ENCODE results near the gene GAS2L1.

Gene GAS2L1

DNA sequence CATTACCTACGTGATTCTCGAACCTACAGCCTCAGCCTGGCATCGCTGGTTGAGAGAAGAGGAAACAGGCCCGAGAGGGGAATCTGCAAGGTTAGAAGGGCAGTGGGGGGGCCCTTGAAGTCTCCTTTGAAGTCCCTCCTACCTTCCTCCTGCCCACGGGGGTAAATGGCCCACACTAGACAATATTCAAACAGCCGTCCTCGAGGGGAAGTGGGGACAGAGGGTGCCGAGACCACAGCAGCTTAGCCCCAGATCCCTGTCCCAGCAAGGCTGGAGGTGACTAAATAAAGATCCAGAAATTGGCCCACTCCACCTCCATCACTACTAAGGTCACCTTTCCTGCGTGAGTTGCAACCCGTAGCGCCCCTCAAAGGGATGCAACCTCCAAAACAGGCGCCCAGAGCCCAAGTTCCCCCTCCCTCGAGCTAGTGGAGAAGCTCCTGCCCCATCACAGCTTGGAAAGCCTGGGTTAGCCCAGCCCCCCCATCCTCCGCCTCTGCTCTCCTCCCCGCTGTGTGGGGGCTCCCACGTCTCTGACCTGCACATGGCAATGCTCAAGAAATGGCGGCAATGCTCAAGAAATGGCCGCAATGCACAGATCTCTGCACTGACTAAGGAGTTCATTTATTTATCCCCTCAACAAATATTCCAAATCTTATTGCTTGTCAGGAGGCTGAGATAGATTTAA, 9.8 kb downstream of the GAS2L1 start:
- no peaks in the 10 kb centered on the region for H3K36me3 ChIP-seq (ENCODE audit: insufficient read depth, low read length)
- no peak overlapping the region for H2AFZ ChIP-seq (ENCODE audit: low read depth, low read length)
- H3K4me3 ChIP-seq (ENCODE audit: low read depth in 1 of 2, low read length in 2 of 2): no peak overlapping the region
- no peaks in the 10 kb centered on the region for H3K79me2 ChIP-seq (ENCODE audit: insufficient read depth, low read length)
- H3K27ac ChIP-seq (ENCODE audit: low read length): no peak overlapping the region
- no peak overlapping the region for H3K4me2 ChIP-seq (ENCODE audit: insufficient read depth, low read length)
- peaks cover 5% of the 10 kb centered on the region; the same call in 1 of the 2 replicates for H4K20me1 ChIP-seq (ENCODE audit: insufficient read depth, low read length)
- DNase-seq (no peak), ATAC-seq (ENCODE audit: insufficient read depth, low read depth) (no peak)
- no peak overlapping the region for H3K9ac ChIP-seq (ENCODE audit: low read depth, low read length)
- peaks cover 11% of the 10 kb centered on the region; the same call in 1 of the 2 replicates for H3K4me1 ChIP-seq (ENCODE audit: insufficient read depth, low read length)
- H3K9me3 ChIP-seq (ENCODE audit: insufficient read depth, low read length, severe bottlenecking): no peaks in the 10 kb centered on the region
- peaks cover 9% of the 10 kb centered on the region for H3K27me3 ChIP-seq (ENCODE audit: insufficient read depth, low read length, poor library complexity)
- TF ChIP-seq, protein P1, sequence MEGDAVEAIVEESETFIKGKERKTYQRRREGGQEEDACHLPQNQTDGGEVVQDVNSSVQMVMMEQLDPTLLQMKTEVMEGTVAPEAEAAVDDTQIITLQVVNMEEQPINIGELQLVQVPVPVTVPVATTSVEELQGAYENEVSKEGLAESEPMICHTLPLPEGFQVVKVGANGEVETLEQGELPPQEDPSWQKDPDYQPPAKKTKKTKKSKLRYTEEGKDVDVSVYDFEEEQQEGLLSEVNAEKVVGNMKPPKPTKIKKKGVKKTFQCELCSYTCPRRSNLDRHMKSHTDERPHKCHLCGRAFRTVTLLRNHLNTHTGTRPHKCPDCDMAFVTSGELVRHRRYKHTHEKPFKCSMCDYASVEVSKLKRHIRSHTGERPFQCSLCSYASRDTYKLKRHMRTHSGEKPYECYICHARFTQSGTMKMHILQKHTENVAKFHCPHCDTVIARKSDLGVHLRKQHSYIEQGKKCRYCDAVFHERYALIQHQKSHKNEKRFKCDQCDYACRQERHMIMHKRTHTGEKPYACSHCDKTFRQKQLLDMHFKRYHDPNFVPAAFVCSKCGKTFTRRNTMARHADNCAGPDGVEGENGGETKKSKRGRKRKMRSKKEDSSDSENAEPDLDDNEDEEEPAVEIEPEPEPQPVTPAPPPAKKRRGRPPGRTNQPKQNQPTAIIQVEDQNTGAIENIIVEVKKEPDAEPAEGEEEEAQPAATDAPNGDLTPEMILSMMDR (IDR thresholded peaks at IDR 0.05; ENCODE audit: borderline replicate concordance, extremely low read depth, low read length, poor library complexity, severe bottlenecking): no peak
- TF ChIP-seq EZH2 (IDR thresholded peaks at IDR 0.05; ENCODE audit: borderline replicate concordance, low read depth, low read length, severe bottlenecking): no peak

DNA sequence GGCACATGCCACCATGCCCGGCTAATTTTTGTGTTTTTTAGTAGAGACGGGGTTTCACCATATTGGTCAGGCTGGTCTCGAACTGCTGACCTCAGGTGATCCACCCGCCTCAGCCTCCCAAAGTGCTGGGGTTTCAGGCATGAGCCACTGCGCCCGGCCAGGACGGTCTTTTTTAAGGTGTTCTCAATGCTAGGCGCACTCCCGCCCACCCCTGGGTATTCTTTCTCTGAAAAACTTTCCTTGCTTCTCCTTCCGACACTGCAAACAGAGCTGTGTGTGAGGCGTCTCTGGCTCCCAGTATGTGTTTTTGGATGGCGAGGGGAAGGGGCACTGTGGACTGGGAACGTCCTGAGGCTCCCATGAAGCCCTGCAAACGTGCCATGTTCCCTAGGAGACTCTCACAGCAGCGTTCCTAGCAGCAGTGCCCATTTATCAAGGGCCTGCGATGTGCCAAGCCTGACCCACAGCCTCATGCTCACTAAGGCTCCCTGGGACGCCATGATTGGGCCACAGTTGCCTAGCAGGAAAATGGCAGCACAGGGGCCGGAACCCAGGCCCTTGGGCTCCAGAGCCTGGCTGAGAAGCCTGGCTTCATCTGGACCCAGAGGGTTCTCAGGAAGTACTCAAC, 11.5 kb downstream of the GAS2L1 start:
- Histone ChIP-seq H3K4me3 (ENCODE audit: low read depth in 1 of 2, low read length in 2 of 2) (no peak overlapping the region), H3K36me3 (ENCODE audit: insufficient read depth, low read length) (no peaks in the 10 kb centered on the region), H4K20me1 (ENCODE audit: insufficient read depth, low read length) (peaks cover 5% of the 10 kb centered on the region; the same call in 1 of the 2 replicates), H3K4me1 (ENCODE audit: insufficient read depth, low read length) (peaks cover 11% of the 10 kb centered on the region; the same call in 1 of the 2 replicates), H3K4me2 (ENCODE audit: insufficient read depth, low read length) (no peak overlapping the region), H3K27ac (ENCODE audit: low read length) (no peak overlapping the region), H2AFZ (ENCODE audit: low read depth, low read length) (no peak overlapping the region), H3K79me2 (ENCODE audit: insufficient read depth, low read length) (no peaks in the 10 kb centered on the region), H3K9ac (ENCODE audit: low read depth, low read length) (no peak overlapping the region), H3K27me3 (ENCODE audit: insufficient read depth, low read length, poor library complexity) (peaks cover 9% of the 10 kb centered on the region), H3K9me3 (ENCODE audit: insufficient read depth, low read length, severe bottlenecking) (no peaks in the 10 kb centered on the region)
- no peak for DNase-seq
- no peak for ATAC-seq (ENCODE audit: insufficient read depth, low read depth)
- TF ChIP-seq, protein P1 (IDR thresholded peaks at IDR 0.05; ENCODE audit: borderline replicate concordance, extremely low read depth, low read length, poor library complexity, severe bottlenecking): no peak
- TF ChIP-seq EZH2 (IDR thresholded peaks at IDR 0.05; ENCODE audit: borderline replicate concordance, low read depth, low read length, severe bottlenecking): no peak

DNA sequence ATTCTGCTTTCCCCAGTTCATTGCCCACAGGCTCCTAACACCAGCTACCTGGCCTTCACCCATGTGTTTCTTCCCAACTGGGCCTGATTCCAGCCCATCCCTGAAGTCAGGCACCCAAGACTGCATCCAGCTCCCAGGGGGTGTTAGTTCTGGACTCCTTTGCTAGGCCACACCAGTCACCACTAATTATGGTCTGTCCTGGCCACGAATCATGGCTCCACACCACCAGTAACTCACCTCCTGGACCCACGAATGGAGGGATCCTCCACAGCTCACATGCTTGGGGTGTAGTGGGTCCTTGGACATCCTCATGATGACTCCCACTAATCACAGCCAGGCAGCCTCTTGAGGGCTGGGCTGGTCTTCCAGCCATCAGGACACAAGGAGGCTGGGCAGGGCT, 12.6 kb downstream of the GAS2L1 start:
- Histone ChIP-seq H3K27me3 (ENCODE audit: insufficient read depth, low read length, poor library complexity) (peaks cover 8% of the 10 kb centered on the region), H3K4me3 (ENCODE audit: low read depth in 1 of 2, low read length in 2 of 2) (no peak overlapping the region), H3K4me1 (ENCODE audit: insufficient read depth, low read length) (peaks cover 7% of the 10 kb centered on the region; the same call in 1 of the 2 replicates), H2AFZ (ENCODE audit: low read depth, low read length) (no peak overlapping the region), H3K4me2 (ENCODE audit: insufficient read depth, low read length) (no peak overlapping the region), H3K27ac (ENCODE audit: low read length) (no peak overlapping the region), H3K79me2 (ENCODE audit: insufficient read depth, low read length) (no peaks in the 10 kb centered on the region), H3K9me3 (ENCODE audit: insufficient read depth, low read length, severe bottlenecking) (no peaks in the 10 kb centered on the region), H4K20me1 (ENCODE audit: insufficient read depth, low read length) (peaks cover 2% of the 10 kb centered on the region; the same call in 1 of the 2 replicates), H3K9ac (ENCODE audit: low read depth, low read length) (no peak overlapping the region), H3K36me3 (ENCODE audit: insufficient read depth, low read length) (no peaks in the 10 kb centered on the region)
- TF ChIP-seq, protein P1 (IDR thresholded peaks at IDR 0.05; ENCODE audit: borderline replicate concordance, extremely low read depth, low read length, poor library complexity, severe bottlenecking): no peak
- no peak for TF ChIP-seq EZH2 (IDR thresholded peaks at IDR 0.05; ENCODE audit: borderline replicate concordance, low read depth, low read length, severe bottlenecking)
- ATAC-seq (ENCODE audit: insufficient read depth, low read depth) (no peak), DNase-seq (no peak)

Measured in DND-41 (cell line).